Neural cell (in vitro differentiated cells): ENCODE data around the gene IRF2BP2.

Experiments used
- EP300 ChIP-seq: fragments of 450-650 bp; conservative IDR thresholded peaks from 2 replicates; pipeline ENCODE4 v1.6.1; 2014; ENCODE audit warnings: antibody characterized with exemption, mild to moderate bottlenecking, moderate library complexity; ENCODE audit not compliant: poor library complexity, severe bottlenecking
- MXI1 ChIP-seq: fragments of 450-650 bp; conservative IDR thresholded peaks from 2 replicates; pipeline ENCODE4 v1.6.1; 2014; ENCODE audit warnings: antibody characterized with exemption, mild to moderate bottlenecking; ENCODE audit not compliant: poor library complexity, severe bottlenecking
- POLR2AphosphoS5 ChIP-seq: IDR thresholded peaks from 2 replicates; pipeline ENCODE4 v1.6.1; 2012
- SMC3 ChIP-seq: fragments of 450-650 bp; conservative IDR thresholded peaks from 2 replicates; pipeline ENCODE4 v1.6.1; 2014; ENCODE audit warnings: antibody characterized with exemption, mild to moderate bottlenecking, moderate library complexity; ENCODE audit not compliant: poor library complexity
- TAF1 ChIP-seq: IDR thresholded peaks from 2 replicates; pipeline ENCODE4 v1.6.1; 2012; ENCODE audit warnings: low read depth
- TF ChIP-seq, protein P1 (sequence below): fragments of 450-650 bp; IDR thresholded peaks from 2 replicates; pipeline ENCODE4 v1.5.1; 2014; ENCODE audit warnings: antibody characterized with exemption, mild to moderate bottlenecking, moderate library complexity; ENCODE audit not compliant: poor library complexity, severe bottlenecking
- TF ChIP-seq, protein P2 (sequence below): IDR thresholded peaks from 2 replicates; pipeline ENCODE4 v1.6.1; 2012; ENCODE audit warnings: borderline replicate concordance

DNA sequence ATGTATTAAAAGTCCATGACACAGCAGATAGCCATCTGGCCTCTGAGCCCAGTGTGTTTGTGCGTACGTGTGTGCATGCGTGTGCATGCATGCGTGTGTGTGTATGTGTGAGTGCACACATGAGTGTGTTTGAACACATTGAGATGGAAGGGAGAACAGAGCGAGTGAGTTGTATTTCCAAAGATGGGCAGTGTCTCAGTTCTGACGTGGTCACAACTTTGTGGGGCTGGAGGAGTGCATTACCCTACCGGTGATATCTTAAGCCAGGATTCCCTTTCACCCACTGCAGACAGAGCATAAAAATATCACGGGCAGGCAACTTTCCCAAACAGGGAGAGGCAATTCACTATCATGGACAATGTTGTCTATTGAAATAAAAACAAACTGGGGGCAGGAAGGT, 27.8 kb downstream of the IRF2BP2 start:
- TF ChIP-seq TAF1 (no peak), POLR2AphosphoS5 (no peak), EP300 (no peak), SMC3 (no peak), MXI1 (no peak)
- TF ChIP-seq, protein P1, sequence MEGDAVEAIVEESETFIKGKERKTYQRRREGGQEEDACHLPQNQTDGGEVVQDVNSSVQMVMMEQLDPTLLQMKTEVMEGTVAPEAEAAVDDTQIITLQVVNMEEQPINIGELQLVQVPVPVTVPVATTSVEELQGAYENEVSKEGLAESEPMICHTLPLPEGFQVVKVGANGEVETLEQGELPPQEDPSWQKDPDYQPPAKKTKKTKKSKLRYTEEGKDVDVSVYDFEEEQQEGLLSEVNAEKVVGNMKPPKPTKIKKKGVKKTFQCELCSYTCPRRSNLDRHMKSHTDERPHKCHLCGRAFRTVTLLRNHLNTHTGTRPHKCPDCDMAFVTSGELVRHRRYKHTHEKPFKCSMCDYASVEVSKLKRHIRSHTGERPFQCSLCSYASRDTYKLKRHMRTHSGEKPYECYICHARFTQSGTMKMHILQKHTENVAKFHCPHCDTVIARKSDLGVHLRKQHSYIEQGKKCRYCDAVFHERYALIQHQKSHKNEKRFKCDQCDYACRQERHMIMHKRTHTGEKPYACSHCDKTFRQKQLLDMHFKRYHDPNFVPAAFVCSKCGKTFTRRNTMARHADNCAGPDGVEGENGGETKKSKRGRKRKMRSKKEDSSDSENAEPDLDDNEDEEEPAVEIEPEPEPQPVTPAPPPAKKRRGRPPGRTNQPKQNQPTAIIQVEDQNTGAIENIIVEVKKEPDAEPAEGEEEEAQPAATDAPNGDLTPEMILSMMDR = no peak
- TF ChIP-seq, protein P2, sequence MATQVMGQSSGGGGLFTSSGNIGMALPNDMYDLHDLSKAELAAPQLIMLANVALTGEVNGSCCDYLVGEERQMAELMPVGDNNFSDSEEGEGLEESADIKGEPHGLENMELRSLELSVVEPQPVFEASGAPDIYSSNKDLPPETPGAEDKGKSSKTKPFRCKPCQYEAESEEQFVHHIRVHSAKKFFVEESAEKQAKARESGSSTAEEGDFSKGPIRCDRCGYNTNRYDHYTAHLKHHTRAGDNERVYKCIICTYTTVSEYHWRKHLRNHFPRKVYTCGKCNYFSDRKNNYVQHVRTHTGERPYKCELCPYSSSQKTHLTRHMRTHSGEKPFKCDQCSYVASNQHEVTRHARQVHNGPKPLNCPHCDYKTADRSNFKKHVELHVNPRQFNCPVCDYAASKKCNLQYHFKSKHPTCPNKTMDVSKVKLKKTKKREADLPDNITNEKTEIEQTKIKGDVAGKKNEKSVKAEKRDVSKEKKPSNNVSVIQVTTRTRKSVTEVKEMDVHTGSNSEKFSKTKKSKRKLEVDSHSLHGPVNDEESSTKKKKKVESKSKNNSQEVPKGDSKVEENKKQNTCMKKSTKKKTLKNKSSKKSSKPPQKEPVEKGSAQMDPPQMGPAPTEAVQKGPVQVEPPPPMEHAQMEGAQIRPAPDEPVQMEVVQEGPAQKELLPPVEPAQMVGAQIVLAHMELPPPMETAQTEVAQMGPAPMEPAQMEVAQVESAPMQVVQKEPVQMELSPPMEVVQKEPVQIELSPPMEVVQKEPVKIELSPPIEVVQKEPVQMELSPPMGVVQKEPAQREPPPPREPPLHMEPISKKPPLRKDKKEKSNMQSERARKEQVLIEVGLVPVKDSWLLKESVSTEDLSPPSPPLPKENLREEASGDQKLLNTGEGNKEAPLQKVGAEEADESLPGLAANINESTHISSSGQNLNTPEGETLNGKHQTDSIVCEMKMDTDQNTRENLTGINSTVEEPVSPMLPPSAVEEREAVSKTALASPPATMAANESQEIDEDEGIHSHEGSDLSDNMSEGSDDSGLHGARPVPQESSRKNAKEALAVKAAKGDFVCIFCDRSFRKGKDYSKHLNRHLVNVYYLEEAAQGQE = no peak
